GM12873 (cell line): ENCODE data around the gene SRCAP.

Experiments used
- TF ChIP-seq, protein P1 (sequence below): IDR thresholded peaks from 2 replicates; pipeline ENCODE4 v1.5.1; 2012; ENCODE audit warnings: low read depth, mild to moderate bottlenecking, moderate library complexity, low read length, control low read depth; ENCODE audit not compliant: insufficient read depth; ENCODE audit errors: missing control alignments

SRCAP gene

DNA sequence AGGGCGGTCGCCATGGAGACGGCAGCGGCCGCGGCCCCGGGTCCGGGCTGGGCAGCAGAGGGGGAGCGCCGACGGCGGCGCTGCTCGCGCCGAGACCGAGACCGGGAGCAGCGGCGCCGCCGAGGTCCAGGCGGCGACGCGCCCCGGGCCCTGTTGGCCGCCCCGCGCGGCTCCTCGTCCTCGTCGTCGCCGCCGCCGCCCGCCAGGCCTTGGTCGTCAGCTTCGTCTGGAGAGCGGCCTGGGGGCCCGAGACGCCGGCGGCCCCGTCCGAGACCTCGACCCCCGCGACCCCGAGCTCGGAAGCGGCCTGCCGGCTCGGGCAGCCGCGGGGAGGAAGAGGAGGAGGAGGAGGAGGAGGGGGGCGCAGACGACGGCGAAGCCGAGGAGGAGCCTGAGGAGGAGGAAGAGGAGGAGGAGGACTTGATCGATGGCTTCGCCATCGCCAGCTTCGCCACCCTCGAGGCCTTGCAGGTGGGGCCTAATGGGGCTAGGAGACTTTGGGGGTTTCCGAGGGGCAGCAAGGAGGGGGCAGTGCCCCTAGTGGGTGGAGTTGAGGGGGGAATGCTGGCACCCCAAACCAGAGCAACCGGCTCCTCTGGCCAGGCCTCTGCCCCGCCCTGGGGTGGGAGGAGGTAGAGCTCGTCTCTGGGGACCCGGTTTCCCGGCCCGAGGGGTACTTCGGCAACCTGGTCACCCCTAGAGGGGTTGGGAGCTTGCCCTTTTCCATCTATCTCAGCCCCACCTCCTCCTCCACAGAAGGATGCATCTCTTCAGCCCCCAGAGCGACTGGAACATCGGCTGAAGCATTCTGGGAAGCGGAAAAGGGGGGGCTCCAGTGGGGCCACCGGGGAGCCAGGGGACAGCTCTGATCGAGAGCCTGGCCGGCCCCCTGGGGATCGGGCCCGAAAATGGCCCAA lies 39.2 kb upstream of the SRCAP start:
- TF ChIP-seq, protein P1, sequence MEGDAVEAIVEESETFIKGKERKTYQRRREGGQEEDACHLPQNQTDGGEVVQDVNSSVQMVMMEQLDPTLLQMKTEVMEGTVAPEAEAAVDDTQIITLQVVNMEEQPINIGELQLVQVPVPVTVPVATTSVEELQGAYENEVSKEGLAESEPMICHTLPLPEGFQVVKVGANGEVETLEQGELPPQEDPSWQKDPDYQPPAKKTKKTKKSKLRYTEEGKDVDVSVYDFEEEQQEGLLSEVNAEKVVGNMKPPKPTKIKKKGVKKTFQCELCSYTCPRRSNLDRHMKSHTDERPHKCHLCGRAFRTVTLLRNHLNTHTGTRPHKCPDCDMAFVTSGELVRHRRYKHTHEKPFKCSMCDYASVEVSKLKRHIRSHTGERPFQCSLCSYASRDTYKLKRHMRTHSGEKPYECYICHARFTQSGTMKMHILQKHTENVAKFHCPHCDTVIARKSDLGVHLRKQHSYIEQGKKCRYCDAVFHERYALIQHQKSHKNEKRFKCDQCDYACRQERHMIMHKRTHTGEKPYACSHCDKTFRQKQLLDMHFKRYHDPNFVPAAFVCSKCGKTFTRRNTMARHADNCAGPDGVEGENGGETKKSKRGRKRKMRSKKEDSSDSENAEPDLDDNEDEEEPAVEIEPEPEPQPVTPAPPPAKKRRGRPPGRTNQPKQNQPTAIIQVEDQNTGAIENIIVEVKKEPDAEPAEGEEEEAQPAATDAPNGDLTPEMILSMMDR, result peak; percentile 25

DNA sequence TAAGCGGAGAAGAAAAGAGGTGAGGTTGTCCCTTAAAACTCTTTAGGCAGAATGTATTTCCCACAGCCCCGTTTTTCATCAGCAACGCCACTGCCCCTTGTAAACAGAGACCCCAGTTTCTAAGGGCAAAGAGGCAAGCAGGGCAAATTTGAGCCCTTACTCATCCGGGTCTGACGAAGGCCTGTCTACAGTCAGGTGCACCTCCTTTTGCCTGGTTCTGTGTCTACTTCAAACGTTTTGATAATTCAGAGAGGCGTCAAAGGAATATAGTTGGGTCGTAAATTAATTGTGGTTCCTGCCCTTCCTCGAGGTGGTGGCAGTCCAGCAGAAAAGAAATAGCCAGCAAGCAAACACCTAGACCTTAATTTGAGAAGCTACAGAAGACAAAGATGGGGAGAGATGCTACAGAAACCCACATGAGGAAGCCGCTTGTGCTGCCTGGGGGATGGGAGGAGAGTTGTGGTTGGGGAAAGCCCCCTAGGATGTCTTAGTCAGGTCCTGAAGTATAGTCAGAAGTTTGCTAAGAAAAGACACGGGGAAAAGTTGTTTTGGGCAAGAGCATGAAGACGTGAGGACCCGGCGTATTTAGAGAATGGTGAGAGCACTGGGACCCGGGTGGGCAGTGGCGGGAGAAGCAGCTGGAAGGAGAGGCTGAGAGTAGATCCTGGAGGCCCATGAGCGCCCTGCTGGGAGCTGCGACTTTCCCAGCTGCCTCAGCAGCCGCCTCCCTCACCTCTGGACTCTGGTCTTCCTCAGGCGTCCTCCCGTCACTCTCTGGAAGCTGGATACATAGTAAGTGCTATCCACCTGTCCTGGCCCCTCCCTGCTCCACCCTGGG lies 38.3 kb upstream of the SRCAP start:
- TF ChIP-seq, protein P1, result no peak

DNA sequence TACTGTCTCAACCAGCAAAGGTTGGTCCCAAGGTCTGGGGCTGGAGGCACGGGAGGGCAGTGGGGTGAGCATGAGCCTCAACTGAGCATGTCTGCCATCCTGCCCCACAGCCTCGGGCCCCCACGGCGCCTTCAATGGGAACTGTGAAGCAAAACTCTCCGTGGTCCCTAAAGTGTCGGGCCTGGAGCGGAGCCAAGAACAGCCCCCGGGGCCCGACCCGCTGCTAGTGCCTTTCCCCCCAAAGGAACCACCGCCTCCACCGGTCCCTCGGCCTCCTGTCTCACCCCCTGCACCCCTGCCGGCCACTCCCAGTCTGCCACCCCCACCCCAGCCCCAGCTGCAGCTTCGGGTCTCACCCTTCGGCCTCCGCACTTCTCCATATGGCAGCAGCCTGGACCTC lies 36.5 kb upstream of the SRCAP start:
- TF ChIP-seq, protein P1, result no peak

DNA sequence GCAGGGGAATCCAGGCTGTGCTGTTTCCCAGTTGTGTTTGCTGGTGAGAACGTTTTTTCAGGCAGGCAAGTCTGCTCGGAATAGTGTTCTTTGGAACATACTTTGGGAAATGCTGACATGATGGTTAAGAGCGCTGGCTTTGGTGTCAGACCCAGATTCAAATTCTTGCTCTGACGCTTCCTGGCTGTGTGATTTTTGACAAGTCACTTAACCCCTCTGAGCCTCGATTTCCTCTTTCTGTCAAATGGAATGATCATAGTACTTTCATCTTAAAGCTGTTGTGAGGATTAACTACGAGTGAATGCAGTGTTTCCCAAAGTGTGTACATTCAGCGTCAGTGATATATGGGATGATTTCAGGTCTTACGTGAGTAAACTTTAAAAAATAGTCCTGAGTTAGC lies 35.9 kb upstream of the SRCAP start:
- TF ChIP-seq, protein P1, result no peak

DNA sequence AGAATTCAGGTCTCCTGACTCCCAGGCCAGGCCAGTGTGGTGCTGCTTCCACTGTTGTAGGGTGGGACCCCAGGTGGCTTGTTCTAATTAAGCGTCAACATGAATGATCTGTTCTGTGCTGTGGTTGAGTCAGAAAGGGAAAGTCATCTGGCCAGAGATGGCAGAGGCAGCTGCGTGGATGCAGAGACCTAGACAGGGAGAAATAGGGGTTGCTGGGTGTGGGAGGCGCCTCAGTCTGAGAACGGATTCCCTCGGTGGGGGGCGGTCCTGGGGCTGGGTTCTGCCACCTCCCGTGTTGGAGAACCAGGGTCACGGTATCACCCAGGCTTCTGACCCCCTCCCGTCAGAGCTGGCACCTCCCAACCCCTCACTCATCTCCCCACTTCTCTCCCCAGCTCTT lies 35.2 kb upstream of the SRCAP start:
- TF ChIP-seq, protein P1, result no peak

DNA sequence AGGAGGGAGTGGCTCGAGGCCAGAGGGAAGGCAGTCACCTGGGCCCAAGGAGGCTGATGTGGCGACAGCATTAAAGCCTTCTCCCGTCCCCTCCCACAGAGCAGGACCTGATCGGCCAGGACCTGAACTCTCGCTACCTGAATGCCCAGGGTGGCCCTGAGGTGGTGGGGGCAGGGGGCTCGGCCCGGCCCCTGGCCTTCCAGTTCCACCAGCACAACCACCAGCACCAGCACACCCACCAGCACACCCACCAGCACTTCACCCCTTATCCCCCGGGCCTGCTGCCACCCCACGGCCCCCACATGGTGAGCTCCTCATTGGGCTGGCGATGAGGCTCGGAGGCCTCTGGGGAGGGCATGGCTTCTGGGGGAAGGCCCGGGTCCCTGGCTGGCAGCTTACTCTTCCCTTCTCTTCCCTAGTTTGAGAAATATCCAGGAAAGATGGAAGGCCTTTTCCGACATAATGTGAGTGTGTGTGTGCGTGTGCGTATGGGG lies 34.3 kb upstream of the SRCAP start:
- TF ChIP-seq, protein P1, result no peak
